ENCODE results near the gene MAP3K3. TPM values are rescaled to one million over a fixed set of nuclear protein-coding genes. Genes with fewer than 3 reads are reported as not detected.

Gene MAP3K3
- polyA plus RNA-seq, 1 experiment: 15.3 TPM

- CTCF ChIA-PET: interaction anchor here (0.6 to 3.3 kb wide), 6 partner anchors 10 to 194 kb away, joined by 3 to 44 read pairs (median 7); partner anchors contain the start of gene MAP3K3
- POLR2A ChIA-PET: interaction anchor here (1.7 kb wide), 1 partner anchor 20 kb away, joined by 4 read pairs; the partner anchor contains the start of gene MAP3K3
- peak overlapping the region; percentile 88 for H3K4me3 ChIP-seq (ENCODE audit: low read depth, low read length)
- TF ChIP-seq CTCF (IDR thresholded peaks at IDR 0.05; ENCODE audit: low read depth, low read length): no peak
- H3K27me3 ChIP-seq (ENCODE audit: control insufficient read depth, insufficient read depth, low read length): no peaks in the 10 kb centered on the region
- H3K27ac ChIP-seq (ENCODE audit: low read depth, low read length): peak overlapping the region; percentile 61
- H3K9me3 ChIP-seq (ENCODE audit: control insufficient read depth, insufficient read depth, low read length): no peaks in the 10 kb centered on the region; the same call in 1 of the 2 replicates
- no peak for DNase-seq (ENCODE audit: low read depth, low spot score)
Measured at GRCh38 chr17:63601439-63602371, 20.5 kb upstream of the MAP3K3 start.

GRCh38 chr17:63609816-63610573 lies 12.2 kb upstream of the MAP3K3 start:
- Histone ChIP-seq H3K27ac (ENCODE audit: low read depth, low read length) (no peak overlapping the region), H3K9me3 (ENCODE audit: control insufficient read depth, insufficient read depth, low read length) (no peaks in the 10 kb centered on the region), H3K27me3 (ENCODE audit: control insufficient read depth, insufficient read depth, low read length) (no peaks in the 10 kb centered on the region), H3K4me3 (ENCODE audit: low read depth, low read length) (no peak overlapping the region)
- ChIA-PET CTCF (interaction anchor here (10.8 kb wide), 1 partner anchor 182 kb away, joined by 296 read pairs; no protein-coding TSS in a partner anchor), POLR2A (no interaction called here)
- no peak for DNase-seq (ENCODE audit: low read depth, low spot score)
- no peak for TF ChIP-seq CTCF (IDR thresholded peaks at IDR 0.05; ENCODE audit: low read depth, low read length)

GRCh38 chr17:63610854-63611253 lies 11.4 kb upstream of the MAP3K3 start:
- ChIA-PET CTCF (interaction anchor here (1.1 to 10.8 kb wide), 7 partner anchors 10 to 527 kb away, joined by 3 to 296 read pairs (median 8); partner anchors contain the start of gene TACO1), POLR2A (interaction anchor here (0.9 kb wide), 1 partner anchor 11 kb away, joined by 4 read pairs; the partner anchor contains the start of gene MAP3K3)
- Histone ChIP-seq H3K9me3 (ENCODE audit: control insufficient read depth, insufficient read depth, low read length) (no peaks in the 10 kb centered on the region), H3K27me3 (ENCODE audit: control insufficient read depth, insufficient read depth, low read length) (no peaks in the 10 kb centered on the region), H3K4me3 (ENCODE audit: low read depth, low read length) (no peak overlapping the region), H3K27ac (ENCODE audit: low read depth, low read length) (no peak overlapping the region)
- TF ChIP-seq CTCF (IDR thresholded peaks at IDR 0.05; ENCODE audit: low read depth, low read length): no peak
- no peak for DNase-seq (ENCODE audit: low read depth, low spot score)

- Histone ChIP-seq H3K9me3 (ENCODE audit: control insufficient read depth, insufficient read depth, low read length) (no peaks in the 10 kb centered on the region), H3K4me3 (ENCODE audit: low read depth, low read length) (no peak overlapping the region), H3K27ac (ENCODE audit: low read depth, low read length) (no peak overlapping the region), H3K27me3 (ENCODE audit: control insufficient read depth, insufficient read depth, low read length) (no peaks in the 10 kb centered on the region)
- ChIA-PET CTCF (interaction anchor here (0.6 to 10.8 kb wide), 49 partner anchors 7 to 527 kb away, joined by 3 to 296 read pairs (median 5); partner anchors contain the start of genes DCAF7, MAP3K3 and TACO1), POLR2A (interaction anchor here (0.9 to 1.2 kb wide), 2 partner anchors 11 to 186 kb away, joined by 3 to 4 read pairs; partner anchors contain the start of gene MAP3K3)
- no peak for TF ChIP-seq CTCF (IDR thresholded peaks at IDR 0.05; ENCODE audit: low read depth, low read length)
- no peak for DNase-seq (ENCODE audit: low read depth, low spot score)
Measured at GRCh38 chr17:63611354-63611753, 10.9 kb upstream of the MAP3K3 start.
